ENCODE results near the gene CDKAL1. TPM values are rescaled to one million over a fixed set of nuclear protein-coding genes. Genes with fewer than 3 reads are reported as not detected.

The CDKAL1 gene
- total RNA-seq, 1 donor from 2014 or later, result 14.8 TPM

GRCh38 chr6:21228411-21228810, 694.2 kb downstream of the CDKAL1 start:
- Mint-ChIP-seq H3K4me3 (ENCODE audit: unreplicated experiment) (no peak overlapping the region), H3K9me3 (ENCODE audit: unreplicated experiment) (peaks cover 6% of the 10 kb centered on the region), H3K36me3 (ENCODE audit: unreplicated experiment) (peaks cover 24% of the 10 kb centered on the region), H3K27me3 (ENCODE audit: unreplicated experiment) (no peaks in the 10 kb centered on the region), H3K4me1 (ENCODE audit: unreplicated experiment) (peaks cover 4% of the 10 kb centered on the region), H3K27ac (ENCODE audit: unreplicated experiment) (no peak overlapping the region)
- TF ChIP-seq CTCF (IDR thresholded peaks at IDR 0.05), result no peak
- DNase-seq (ENCODE audit: extremely low spot score, unreplicated experiment), result no peak

DNA sequence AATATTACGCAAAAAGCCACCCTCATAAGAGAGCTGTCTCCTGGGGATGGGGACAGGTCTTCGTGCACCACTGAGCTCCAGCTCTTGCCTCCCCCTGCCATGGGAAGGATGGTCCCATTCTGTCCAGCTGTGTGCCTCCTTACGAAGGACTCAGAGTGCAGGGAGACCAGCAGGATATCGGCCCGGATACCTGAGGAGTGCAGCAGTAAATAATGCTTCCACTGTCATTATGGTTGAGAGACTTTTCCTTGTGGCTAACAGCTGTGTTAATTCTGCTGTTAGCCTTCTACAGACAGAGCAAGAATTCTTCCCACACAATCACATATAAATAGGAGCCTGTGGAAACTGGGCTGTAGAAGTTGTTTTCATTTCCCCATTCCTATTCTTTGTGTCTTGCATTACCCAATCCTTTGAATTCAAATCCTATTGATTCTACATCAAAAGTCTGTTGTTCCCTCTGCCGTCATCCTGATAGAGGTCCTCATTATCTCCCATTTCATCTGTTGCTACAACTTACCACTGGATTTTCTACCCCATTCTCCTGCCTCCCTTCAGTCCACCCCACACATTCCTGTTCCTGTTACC, 694.7 kb downstream of the CDKAL1 start:
- H3K9me3 Mint-ChIP-seq (ENCODE audit: unreplicated experiment), result peaks cover 6% of the 10 kb centered on the region
- DNase-seq (ENCODE audit: extremely low spot score, unreplicated experiment), result no peak
- H3K36me3 Mint-ChIP-seq (ENCODE audit: unreplicated experiment), result peaks cover 28% of the 10 kb centered on the region
- no peak for TF ChIP-seq CTCF (IDR thresholded peaks at IDR 0.05)
- peaks cover 4% of the 10 kb centered on the region for H3K4me1 Mint-ChIP-seq (ENCODE audit: unreplicated experiment)
- no peaks in the 10 kb centered on the region for H3K27me3 Mint-ChIP-seq (ENCODE audit: unreplicated experiment)
- H3K27ac Mint-ChIP-seq (ENCODE audit: unreplicated experiment), result no peak overlapping the region
- no peak overlapping the region for H3K4me3 Mint-ChIP-seq (ENCODE audit: unreplicated experiment)

DNA sequence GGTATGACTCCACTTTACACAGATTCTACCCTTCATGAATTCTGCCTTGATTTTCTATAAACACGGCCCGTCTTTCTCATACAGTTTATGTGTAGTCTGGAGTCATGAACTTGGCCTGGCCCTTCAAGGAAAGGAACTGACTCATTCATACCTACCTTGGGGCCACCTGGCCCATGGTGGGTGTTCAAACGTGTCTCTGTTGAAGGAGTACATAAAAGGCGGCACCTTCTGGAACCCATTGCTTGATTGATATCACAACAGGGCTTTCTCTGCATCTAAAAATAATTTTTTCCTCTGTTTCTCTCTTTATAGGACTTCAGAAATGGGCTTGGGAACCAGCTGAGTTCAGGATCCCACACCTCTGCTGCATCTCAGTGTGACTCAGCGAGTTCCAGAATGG, 696.3 kb downstream of the CDKAL1 start:
- no peak for DNase-seq (ENCODE audit: extremely low spot score, unreplicated experiment)
- Mint-ChIP-seq H3K4me1 (ENCODE audit: unreplicated experiment) (peaks cover 4% of the 10 kb centered on the region), H3K27me3 (ENCODE audit: unreplicated experiment) (no peaks in the 10 kb centered on the region), H3K9me3 (ENCODE audit: unreplicated experiment) (peaks cover 10% of the 10 kb centered on the region), H3K36me3 (ENCODE audit: unreplicated experiment) (peaks cover 35% of the 10 kb centered on the region), H3K27ac (ENCODE audit: unreplicated experiment) (no peak overlapping the region), H3K4me3 (ENCODE audit: unreplicated experiment) (no peak overlapping the region)
- no peak for TF ChIP-seq CTCF (IDR thresholded peaks at IDR 0.05)

DNA sequence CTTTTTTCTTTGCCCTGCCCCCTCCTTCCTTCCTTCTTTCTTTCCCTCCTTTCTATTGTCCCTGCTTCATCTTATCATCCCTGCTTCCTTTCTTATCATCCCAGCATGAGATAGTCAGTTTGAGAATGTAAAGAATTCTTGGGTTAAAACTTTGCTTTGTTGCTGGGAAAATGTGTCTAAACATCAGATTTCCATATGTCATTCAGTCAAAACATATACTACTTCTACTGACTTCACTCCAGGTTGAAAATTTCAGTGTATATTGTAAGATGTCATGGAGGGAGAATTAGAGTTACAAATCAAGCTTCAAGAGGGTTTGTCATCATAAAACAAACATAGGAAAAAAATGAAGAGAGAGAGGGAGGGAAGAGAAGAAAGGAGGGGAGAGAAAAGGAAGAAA, 700.9 kb downstream of the CDKAL1 start:
- Mint-ChIP-seq H3K27me3 (ENCODE audit: unreplicated experiment) (no peaks in the 10 kb centered on the region), H3K36me3 (ENCODE audit: unreplicated experiment) (peaks cover 46% of the 10 kb centered on the region), H3K9me3 (ENCODE audit: unreplicated experiment) (peaks cover 29% of the 10 kb centered on the region)

GRCh38 chr6:21238208-21238607, 704.0 kb downstream of the CDKAL1 start:
- no peaks in the 10 kb centered on the region for H3K4me1 Mint-ChIP-seq (ENCODE audit: unreplicated experiment)
- H3K4me3 Mint-ChIP-seq (ENCODE audit: unreplicated experiment), result no peak overlapping the region
- peaks cover 25% of the 10 kb centered on the region for H3K36me3 Mint-ChIP-seq (ENCODE audit: unreplicated experiment)
- peaks cover 29% of the 10 kb centered on the region for H3K9me3 Mint-ChIP-seq (ENCODE audit: unreplicated experiment)
- H3K27me3 Mint-ChIP-seq (ENCODE audit: unreplicated experiment), result no peaks in the 10 kb centered on the region
- no peak for TF ChIP-seq CTCF (IDR thresholded peaks at IDR 0.05)
- DNase-seq (ENCODE audit: extremely low spot score, unreplicated experiment), result no peak
- H3K27ac Mint-ChIP-seq (ENCODE audit: unreplicated experiment), result no peak overlapping the region

More for the DNA sequence above, 700.9 kb downstream of the CDKAL1 start:
- H3K27ac Mint-ChIP-seq (ENCODE audit: unreplicated experiment), result no peak overlapping the region
- DNase-seq (ENCODE audit: extremely low spot score, unreplicated experiment), result no peak
- H3K4me3 Mint-ChIP-seq (ENCODE audit: unreplicated experiment), result no peak overlapping the region
- no peak for TF ChIP-seq CTCF (IDR thresholded peaks at IDR 0.05)
- no peaks in the 10 kb centered on the region for H3K4me1 Mint-ChIP-seq (ENCODE audit: unreplicated experiment)

Data from osteocyte (in vitro differentiated cells).